K562 (cell line): Measurements from ENCODE around the gene MIDN. TPM values are rescaled to one million over a fixed set of nuclear protein-coding genes. Genes with fewer than 3 reads are reported as not detected.

Source experiments
- ADNP ChIP-seq: fragments of 200-800 bp; sonication (Bioruptor generic); IDR thresholded peaks from 2 replicates; pipeline ENCODE4 v1.6.1; 2016; ENCODE audit warnings: missing genetic modification characterization, missing compliant biosample characterization
- AFF1 ChIP-seq, 2 experiments: fragments of 450-650 bp; IDR thresholded peaks; 2 replicates each; pipeline ENCODE4 v1.6.1; 2018; ENCODE audit warnings: mild to moderate bottlenecking in 2 of 2, low read depth in 1 of 2; ENCODE audit not compliant: partially characterized antibody in 2 of 2
- DMBX1 ChIP-seq: fragments of 250-450 bp; sonication (Bioruptor Pico); IDR thresholded peaks from 2 replicates; pipeline ENCODE4 v1.8.0; 2022; ENCODE audit warnings: inconsistent platforms, mild to moderate bottlenecking, moderate library complexity, borderline replicate concordance
- PREB ChIP-seq: sonication (generic); formaldehyde crosslinking; IDR thresholded peaks from 2 replicates; pipeline ENCODE4 v1.8.1; 2023; ENCODE audit warnings: mild to moderate bottlenecking, missing genetic modification reagents
- RBFOX2 ChIP-seq: fragments of 200-400 bp; formaldehyde crosslinking; IDR thresholded peaks from 2 replicates; pipeline ENCODE4 v1.6.1; 2017; ENCODE audit warnings: low read depth, mild to moderate bottlenecking, low read length, moderate library complexity
- RBM22 ChIP-seq: fragments of 200-400 bp; formaldehyde crosslinking; IDR thresholded peaks from 2 replicates; pipeline ENCODE4 v1.6.1; 2018; ENCODE audit warnings: low read length, low read depth; ENCODE audit not compliant: poor library complexity, severe bottlenecking
- RREB1 ChIP-seq: fragments of 250-450 bp; sonication (Bioruptor Pico); IDR thresholded peaks from 2 replicates; pipeline ENCODE4 v1.4.0; 2020
- ZHX1 ChIP-seq: fragments of 150-350 bp; conservative IDR thresholded peaks from 2 replicates; pipeline ENCODE4 v1.6.1; 2014; ENCODE audit warnings: low read length
- ZNF143 ChIP-seq: sonication (generic); formaldehyde crosslinking; IDR thresholded peaks from 2 replicates; pipeline ENCODE4 v1.9.0; 2022; ENCODE audit warnings: mild to moderate bottlenecking, missing genetic modification reagents
- polyA plus RNA-seq, 8 experiments: library from polyadenylated mRNA; depleted of rRNA in 4 of 8; stranded (reverse) in 5 of 8; unstranded in 3 of 8; fragments of >200 nt; fragmentation: Nextera tagmentation in 2 of 8; fragmentation: Illumina TruSeq in 1 of 8; extraction: Ambion mirVana in 2 of 8; extraction: Trizol in 1 of 8; gene quantifications; 2 replicates each; pipeline versions ENCODE4 v1.2.1 to v1.2.3, GENCODE V29; 2011 to 2014; ENCODE audit warnings: inconsistent platforms in 1 of 8, missing spikeins in 1 of 8
- total RNA-seq, 7 experiments: library from RNA; depleted of rRNA in 6 of 7; stranded (reverse); fragments of >200 nt in 6 of 7; fragmentation: Illumina TruSeq in 2 of 7; extraction: Trizol in 2 of 7; gene quantifications; 2 replicates each; pipeline versions ENCODE4 v1.2.1 to v1.2.3, GENCODE V29; 2011 to 2021; ENCODE audit warnings: low replicate concordance in 1 of 7

MIDN gene
- total and polyA plus RNA-seq, 9 of the 15 experiments (the other 6 are each of a cell fraction or from before 2014, with no cell fraction given), result 0.17 to 120 (median 10.1) TPM

GRCh38 chr19:1211494-1212234 lies 36.7 kb upstream of the MIDN start (continued):
- no peak for TF ChIP-seq AFF1 (IDR thresholded peaks at IDR 0.05; ENCODE audit: low read depth in 1 of 2, partially characterized antibody in 2 of 2)
- peak; percentile 59 for TF ChIP-seq RBFOX2
- peak; percentile 20 for TF ChIP-seq RBM22
- no peak for TF ChIP-seq DMBX1 (CRISPR knock-in tag)
- no peak for TF ChIP-seq PREB (CRISPR knock-in tag)
- TF ChIP-seq ZHX1, result no peak
- TF ChIP-seq ADNP (tag), result no peak
- TF ChIP-seq RREB1 (CRISPR knock-in tag), result no peak
- no peak for TF ChIP-seq ZNF143 (CRISPR knock-in tag)
